T-helper 2 cell treated with Interferon-gamma antibody and Interleukin-4, amounts not matched to agents 5 μg/mL and 100 μg/mL, for 36 hours (primary cell): ENCODE measurements around the gene PURB.
"Not testable (repeated sequence)": the region's sequence is repeated elsewhere in the genome, so short reads cannot be mapped to it uniquely, and the experiment has no call there.

Experiments
- DNase-seq: peaks from one replicate; pipeline ENCODE4 v3.0.0; 2021; ENCODE audit warnings: low spot score
- H3K27ac Mint-ChIP-seq: one replicate; pipeline ENCODE4 v1.8.0; 2021; ENCODE audit warnings: mild to moderate bottlenecking, mixed read lengths
- H3K27me3 Mint-ChIP-seq: one replicate; pipeline ENCODE4 v1.8.0; 2021; ENCODE audit warnings: low read depth, mixed read lengths
- H3K36me3 Mint-ChIP-seq: one replicate; pipeline ENCODE4 v1.8.0; 2021; ENCODE audit warnings: low read depth, mixed read lengths
- H3K4me1 Mint-ChIP-seq: one replicate; pipeline ENCODE4 v1.8.0; 2021; ENCODE audit warnings: low read depth, mixed read lengths
- H3K4me3 Mint-ChIP-seq: one replicate; pipeline ENCODE4 v1.8.0; 2022; ENCODE audit warnings: mild to moderate bottlenecking, moderate library complexity, mixed read lengths
- H3K9me3 Mint-ChIP-seq: one replicate; pipeline ENCODE4 v1.8.0; 2021; ENCODE audit warnings: mixed read lengths

The PURB gene

GRCh38 chr7:44853391-44853790 lies 31.9 kb downstream of the PURB start:
- no peaks in the 10 kb centered on the region for H3K9me3 Mint-ChIP-seq
- H3K4me3 Mint-ChIP-seq, result no peak overlapping the region
- DNase-seq, result peak; percentile 53
- H3K4me1 Mint-ChIP-seq, result peaks cover 18% of the 10 kb centered on the region
- no peaks in the 10 kb centered on the region for H3K36me3 Mint-ChIP-seq
- H3K27me3 Mint-ChIP-seq, result no peaks in the 10 kb centered on the region
- no peak overlapping the region for H3K27ac Mint-ChIP-seq

GRCh38 chr7:44852590-44852989 lies 32.7 kb downstream of the PURB start:
- H3K4me1 Mint-ChIP-seq, result peaks cover 17% of the 10 kb centered on the region
- no peaks in the 10 kb centered on the region for H3K36me3 Mint-ChIP-seq
- H3K27ac Mint-ChIP-seq, result no peak overlapping the region
- H3K4me3 Mint-ChIP-seq, result no peak overlapping the region
- no peak for DNase-seq
- no peaks in the 10 kb centered on the region for H3K27me3 Mint-ChIP-seq
- H3K9me3 Mint-ChIP-seq, result no peaks in the 10 kb centered on the region

- Mint-ChIP-seq H3K36me3 (peaks cover 13% of the 10 kb centered on the region), H3K27ac (peak overlapping the region; percentile 99), H3K27me3 (no peaks in the 10 kb centered on the region), H3K9me3 (no peaks in the 10 kb centered on the region), H3K4me3 (peak overlapping the region; percentile 93), H3K4me1 (peaks cover 35% of the 10 kb centered on the region)
- DNase-seq, result peak; percentile 27
These were observed 35.3 kb downstream of the PURB start for GRCh38 chr7:44849885-44850544.

GRCh38 chr7:44849259-44849884 lies 36.0 kb downstream of the PURB start:
- DNase-seq, result no peak

GRCh38 chr7:44847920-44848634 lies 37.3 kb downstream of the PURB start, which contains the start of gene H2AZ2:
Gene H2AZ2, minus strand, starts transcription at chr7:44848087. Its CDS starts 116 bp downstream, at chr7:44847971.
- no peaks in the 10 kb centered on the region for H3K9me3 Mint-ChIP-seq
- DNase-seq, result peak; percentile 100
- H3K36me3 Mint-ChIP-seq, result peaks cover 23% of the 10 kb centered on the region
- no peaks in the 10 kb centered on the region for H3K27me3 Mint-ChIP-seq
- H3K4me3 Mint-ChIP-seq, result peak within 1 kb of the TSS; percentile 96
- H3K27ac Mint-ChIP-seq, result peak within 1 kb of the TSS; percentile 99
- peaks cover 40% of the 10 kb centered on the region for H3K4me1 Mint-ChIP-seq

More at GRCh38 chr7:44849259-44849884, 36.0 kb downstream of the PURB start:
- Mint-ChIP-seq H3K9me3 (no peaks in the 10 kb centered on the region), H3K36me3 (peaks cover 17% of the 10 kb centered on the region), H3K4me1 (peaks cover 40% of the 10 kb centered on the region), H3K4me3 (peak overlapping the region; percentile 93), H3K27ac (peak overlapping the region; percentile 99), H3K27me3 (no peaks in the 10 kb centered on the region)

GRCh38 chr7:44847509-44847919 lies 37.8 kb downstream of the PURB start:
- Mint-ChIP-seq H3K9me3 (no peaks in the 10 kb centered on the region), H3K4me3 (peak overlapping the region; percentile 96), H3K27me3 (no peaks in the 10 kb centered on the region), H3K4me1 (peaks cover 43% of the 10 kb centered on the region), H3K27ac (peak overlapping the region; percentile 99), H3K36me3 (peaks cover 27% of the 10 kb centered on the region)
- peak; percentile 84 for DNase-seq

GRCh38 chr7:44846816-44847508 lies 38.4 kb downstream of the PURB start:
- no peaks in the 10 kb centered on the region for H3K9me3 Mint-ChIP-seq
- peaks cover 32% of the 10 kb centered on the region for H3K36me3 Mint-ChIP-seq
- no peak for DNase-seq
- H3K27ac Mint-ChIP-seq, result peak overlapping the region; percentile 99
- no peaks in the 10 kb centered on the region for H3K27me3 Mint-ChIP-seq
- peak overlapping the region; percentile 96 for H3K4me3 Mint-ChIP-seq
- peaks cover 48% of the 10 kb centered on the region for H3K4me1 Mint-ChIP-seq

- not testable (repeated sequence) for H3K9me3 Mint-ChIP-seq, H3K27me3 Mint-ChIP-seq, DNase-seq
- Mint-ChIP-seq H3K27ac (peak overlapping the region; percentile 99), H3K4me1 (peaks cover 51% of the 10 kb centered on the region), H3K4me3 (peak overlapping the region; percentile 96), H3K36me3 (peaks cover 38% of the 10 kb centered on the region)
These were observed 38.9 kb downstream of the PURB start for GRCh38 chr7:44846390-44846789.

- H3K27ac Mint-ChIP-seq, result no peak overlapping the region
- no peaks in the 10 kb centered on the region for H3K9me3 Mint-ChIP-seq
- no peak for DNase-seq
- peaks cover 47% of the 10 kb centered on the region for H3K36me3 Mint-ChIP-seq
- H3K27me3 Mint-ChIP-seq, result no peaks in the 10 kb centered on the region
- H3K4me1 Mint-ChIP-seq, result peaks cover 51% of the 10 kb centered on the region
- H3K4me3 Mint-ChIP-seq, result peak overlapping the region; percentile 96
These were observed 39.9 kb downstream of the PURB start for GRCh38 chr7:44845451-44845850.

- H3K9me3 Mint-ChIP-seq, H3K27me3 Mint-ChIP-seq, H3K4me3 Mint-ChIP-seq, DNase-seq, H3K27ac Mint-ChIP-seq: not testable (repeated sequence)
- H3K4me1 Mint-ChIP-seq, result peaks cover 41% of the 10 kb centered on the region
- H3K36me3 Mint-ChIP-seq, result peaks cover 58% of the 10 kb centered on the region
These were observed 41.9 kb downstream of the PURB start for GRCh38 chr7:44843440-44843839.

- Mint-ChIP-seq H3K4me1 (peaks cover 41% of the 10 kb centered on the region), H3K36me3 (peaks cover 59% of the 10 kb centered on the region)
- not testable (repeated sequence) for H3K27me3 Mint-ChIP-seq, H3K27ac Mint-ChIP-seq, H3K4me3 Mint-ChIP-seq, DNase-seq, H3K9me3 Mint-ChIP-seq
These were observed 42.7 kb downstream of the PURB start for GRCh38 chr7:44842675-44843074.

GRCh38 chr7:44838751-44839150 lies 46.6 kb downstream of the PURB start:
- Mint-ChIP-seq H3K36me3 (peaks cover 57% of the 10 kb centered on the region), H3K27me3 (no peaks in the 10 kb centered on the region), H3K4me1 (peaks cover 13% of the 10 kb centered on the region), H3K27ac (no peak overlapping the region), H3K9me3 (no peaks in the 10 kb centered on the region), H3K4me3 (no peak overlapping the region)
- DNase-seq, result no peak

- Mint-ChIP-seq H3K9me3 (no peaks in the 10 kb centered on the region), H3K27me3 (no peaks in the 10 kb centered on the region), H3K36me3 (peaks cover 52% of the 10 kb centered on the region), H3K4me3 (no peak overlapping the region), H3K4me1 (peaks cover 8% of the 10 kb centered on the region), H3K27ac (no peak overlapping the region)
- DNase-seq, result no peak
These were observed 57.8 kb downstream of the PURB start for GRCh38 chr7:44827567-44827966.
